Right lung (tissue), 5 donors: ENCODE results near the gene LSP1. TPM values are rescaled to one million over a fixed set of nuclear protein-coding genes. Genes with fewer than 3 reads are reported as not detected.

ENCODE experiments used
- DNase-seq, 2 donors: peaks; one replicate each; pipeline ENCODE4 v3.0.0-alpha.2; 2013
- polyA plus RNA-seq, 5 donors: library from polyadenylated mRNA; unstranded; fragments of 120-200 nt; gene quantifications; one replicate each; pipeline versions ENCODE4 v1.2.1 to v1.2.3, GENCODE V29; 2013; ENCODE audit warnings: inconsistent platforms in 1 of 5, low replicate concordance in 1 of 5; ENCODE audit not compliant: insufficient read length in 5 of 5, insufficient read depth in 1 of 5

LSP1 gene
- polyA plus RNA-seq, 5 donors: 5.4 to 9.9 (median 7.6) TPM

- DNase-seq: no peak
Measured at GRCh38 chr11:1824221-1825038, 28.5 kb upstream of the LSP1 start.

GRCh38 chr11:1825039-1825740 lies 27.7 kb upstream of the LSP1 start:
- no peak for DNase-seq

- DNase-seq: no peak
Measured at GRCh38 chr11:1825785-1826451, 27.0 kb upstream of the LSP1 start.

- no peak for DNase-seq
Measured at GRCh38 chr11:1826552-1827094, 26.3 kb upstream of the LSP1 start.

- DNase-seq: peak; percentile 66 to 72
Measured at GRCh38 chr11:1827095-1827813, 25.6 kb upstream of the LSP1 start.

- no peak for DNase-seq
Measured at GRCh38 chr11:1827931-1828330, 25.0 kb upstream of the LSP1 start.

GRCh38 chr11:1828542-1828941 lies 24.3 kb upstream of the LSP1 start:
- no peak for DNase-seq

- no peak for DNase-seq
Measured at GRCh38 chr11:1829039-1829820, 23.7 kb upstream of the LSP1 start.

- DNase-seq: no peak
Measured at GRCh38 chr11:1830004-1830321, 22.9 kb upstream of the LSP1 start.

GRCh38 chr11:1830322-1831223 lies 22.3 kb upstream of the LSP1 start:
- DNase-seq: peak in 1 of 2 donors; percentile 49

- DNase-seq: no peak
Measured at GRCh38 chr11:1831338-1832210, 21.3 kb upstream of the LSP1 start.

GRCh38 chr11:1832211-1832919 lies 20.5 kb upstream of the LSP1 start:
- peak in 1 of 2 donors; percentile 35 for DNase-seq

GRCh38 chr11:1832920-1833295 lies 20.0 kb upstream of the LSP1 start:
- DNase-seq: no peak

GRCh38 chr11:1834062-1834610 lies 18.7 kb upstream of the LSP1 start:
- no peak for DNase-seq

- DNase-seq: no peak
Measured at GRCh38 chr11:1834779-1835670, 17.9 kb upstream of the LSP1 start, which contains the start of gene SYT8. Gene SYT8, plus strand, starts transcription at chr11:1834990. Its CDS starts 116 bp downstream, at chr11:1835106.

GRCh38 chr11:1835671-1836010 lies 17.2 kb upstream of the LSP1 start:
- no peak for DNase-seq
